Ovary (tissue), 3 donors: ENCODE results near the gene FDX1.

Source experiments
- CTCF ChIP-seq, 3 donors: fragments of 450-650 bp in 2 of 3; fragments of 200-600 bp in 1 of 3; IDR thresholded peaks; one replicate each; pipeline versions ENCODE4 v1.5.1 to v1.8.0; 2016 to 2022; ENCODE audit warnings: antibody characterized with exemption in 3 of 3, mild to moderate bottlenecking in 1 of 3
- POLR2A ChIP-seq: fragments of 450-650 bp; IDR thresholded peaks from one replicate; pipeline ENCODE4 v1.6.1; 2017; ENCODE audit warnings: antibody characterized with exemption, mild to moderate bottlenecking, moderate library complexity
- donor health status: DM: no; HTN: no; CAD: no.

- TF ChIP-seq POLR2A = no peak
- TF ChIP-seq CTCF (IDR thresholded peaks at IDR 0.05) = no peak
Observed at GRCh38 chr11:110486156-110486555, 56.4 kb downstream of the FDX1 start.
